Right atrium auricular region (tissue), 2 donors: ENCODE measurements around the gene PPP1R3D. TPM values are rescaled to one million over a fixed set of nuclear protein-coding genes. Genes with fewer than 3 reads are reported as not detected.

Experiments used
- DNase-seq: peaks from one replicate; pipeline ENCODE4 v3.0.0-alpha.2; 2019; ENCODE audit warnings: low spot score
- H3K27ac ChIP-seq, 2 donors: fragments of 200-600 bp; sonication (generic); 1 replicate in 1 of 2; 2 replicates in 1 of 2; pipeline ENCODE4 v1.5.1; 2016 to 2019
- H3K27me3 ChIP-seq, 2 donors: fragments of 200-600 bp; sonication (generic); one replicate each; pipeline versions ENCODE4 v1.5.1 to v1.6.0; 2017 to 2019
- H3K36me3 ChIP-seq: fragments of 200-600 bp; sonication (generic); one replicate; pipeline ENCODE4 v1.5.1; 2016
- H3K4me1 ChIP-seq, 2 donors: fragments of 200-600 bp; sonication (generic); one replicate each; pipeline versions ENCODE4 v1.5.1 to v1.6.0; 2017 to 2019
- H3K4me3 ChIP-seq, 2 donors: fragments of 200-600 bp; sonication (generic); 1 replicate in 1 of 2; 2 replicates in 1 of 2; pipeline ENCODE4 v1.5.1; 2017 to 2019; ENCODE audit warnings: mild to moderate bottlenecking in 1 of 2, moderate library complexity in 1 of 2
- H3K9me3 ChIP-seq, 2 donors: fragments of 200-600 bp; sonication (generic); one replicate each; pipeline ENCODE4 v1.5.1; 2019
- total RNA-seq, 2 donors: library from RNA; depleted of rRNA; stranded (reverse); fragments of >200 nt; gene quantifications; one replicate each; pipeline ENCODE4 v1.1.0, GENCODE V29; 2016
- TF ChIP-seq, protein P1 (sequence below), 2 donors: fragments of 200-600 bp; sonication (generic); IDR thresholded peaks; one replicate each; pipeline ENCODE4 v1.5.1; 2019; ENCODE audit warnings: antibody characterized with exemption in 2 of 2

PPP1R3D gene, protein sequence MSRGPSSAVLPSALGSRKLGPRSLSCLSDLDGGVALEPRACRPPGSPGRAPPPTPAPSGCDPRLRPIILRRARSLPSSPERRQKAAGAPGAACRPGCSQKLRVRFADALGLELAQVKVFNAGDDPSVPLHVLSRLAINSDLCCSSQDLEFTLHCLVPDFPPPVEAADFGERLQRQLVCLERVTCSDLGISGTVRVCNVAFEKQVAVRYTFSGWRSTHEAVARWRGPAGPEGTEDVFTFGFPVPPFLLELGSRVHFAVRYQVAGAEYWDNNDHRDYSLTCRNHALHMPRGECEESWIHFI
- 1 to 10 TPM; 6.9 to 7.9 TPM for total RNA-seq

DNA sequence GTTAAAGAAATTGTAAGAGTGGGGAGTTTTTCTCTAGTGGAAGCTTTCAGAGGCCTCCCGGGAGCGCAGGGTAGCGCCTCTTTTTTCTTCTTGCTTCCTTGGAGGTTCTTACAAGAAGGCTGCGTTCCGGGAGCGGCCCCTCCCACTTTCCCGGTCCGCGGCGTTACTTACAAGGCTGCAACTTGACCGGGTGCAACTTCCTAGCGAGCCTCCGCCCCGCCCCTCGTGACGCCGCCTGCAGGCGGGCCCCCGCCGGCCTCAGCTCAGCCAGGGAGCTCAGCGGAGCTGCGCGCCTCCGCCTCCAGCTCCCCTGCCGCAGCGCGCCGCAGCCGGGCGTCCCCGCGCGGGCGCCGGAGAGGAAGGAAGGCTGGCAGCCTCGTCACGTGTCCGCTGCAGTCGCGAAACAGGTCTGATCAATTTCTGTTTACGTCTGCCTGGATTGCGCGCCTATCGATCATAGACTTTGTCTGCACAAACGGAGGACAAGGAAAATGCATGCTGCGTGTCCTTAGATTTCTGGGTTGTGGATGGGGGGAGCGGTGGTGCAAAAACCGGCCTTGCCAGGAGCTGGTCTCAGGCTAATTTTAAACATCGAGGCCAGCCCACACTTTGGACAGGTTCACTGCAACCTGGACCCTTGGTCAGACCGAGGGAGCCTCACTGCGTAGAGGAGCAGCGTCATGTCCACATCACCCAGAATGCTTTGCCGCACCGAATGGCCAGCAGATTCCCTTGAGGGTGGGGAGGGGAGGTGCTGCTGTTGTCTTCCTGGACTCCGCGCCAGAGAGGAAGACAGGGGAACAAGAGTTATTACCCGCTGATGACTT is at the start of gene PPP1R3D, which contains the start of gene FAM217B:
Gene PPP1R3D, minus strand, starts transcription at position 177 of the 827 bp plus-strand sequence. CDS start 374 bp downstream, outside the sequence.
Gene FAM217B, plus strand, starts transcription at position 261 of the 827 bp plus-strand sequence. CDS start 3,555 bp downstream, outside the sequence.
- H3K9me3 ChIP-seq = no peaks in the 10 kb centered on the region
- H3K27ac ChIP-seq = peak within 1 kb of the TSS; percentile 95 to 96
- DNase-seq = peak; percentile 99
- H3K4me1 ChIP-seq = peaks cover 0 to 63% of the 10 kb centered on the region in 2 donors
- peak within 1 kb of the TSS; percentile 54 to 74 for H3K4me3 ChIP-seq
- peaks cover 27% of the 10 kb centered on the region for H3K36me3 ChIP-seq
- H3K27me3 ChIP-seq = no peaks in the 10 kb centered on the region
- TF ChIP-seq, protein P1, sequence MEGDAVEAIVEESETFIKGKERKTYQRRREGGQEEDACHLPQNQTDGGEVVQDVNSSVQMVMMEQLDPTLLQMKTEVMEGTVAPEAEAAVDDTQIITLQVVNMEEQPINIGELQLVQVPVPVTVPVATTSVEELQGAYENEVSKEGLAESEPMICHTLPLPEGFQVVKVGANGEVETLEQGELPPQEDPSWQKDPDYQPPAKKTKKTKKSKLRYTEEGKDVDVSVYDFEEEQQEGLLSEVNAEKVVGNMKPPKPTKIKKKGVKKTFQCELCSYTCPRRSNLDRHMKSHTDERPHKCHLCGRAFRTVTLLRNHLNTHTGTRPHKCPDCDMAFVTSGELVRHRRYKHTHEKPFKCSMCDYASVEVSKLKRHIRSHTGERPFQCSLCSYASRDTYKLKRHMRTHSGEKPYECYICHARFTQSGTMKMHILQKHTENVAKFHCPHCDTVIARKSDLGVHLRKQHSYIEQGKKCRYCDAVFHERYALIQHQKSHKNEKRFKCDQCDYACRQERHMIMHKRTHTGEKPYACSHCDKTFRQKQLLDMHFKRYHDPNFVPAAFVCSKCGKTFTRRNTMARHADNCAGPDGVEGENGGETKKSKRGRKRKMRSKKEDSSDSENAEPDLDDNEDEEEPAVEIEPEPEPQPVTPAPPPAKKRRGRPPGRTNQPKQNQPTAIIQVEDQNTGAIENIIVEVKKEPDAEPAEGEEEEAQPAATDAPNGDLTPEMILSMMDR (IDR thresholded peaks at IDR 0.05) = peak in 1 of 2 donors; percentile 42

DNA sequence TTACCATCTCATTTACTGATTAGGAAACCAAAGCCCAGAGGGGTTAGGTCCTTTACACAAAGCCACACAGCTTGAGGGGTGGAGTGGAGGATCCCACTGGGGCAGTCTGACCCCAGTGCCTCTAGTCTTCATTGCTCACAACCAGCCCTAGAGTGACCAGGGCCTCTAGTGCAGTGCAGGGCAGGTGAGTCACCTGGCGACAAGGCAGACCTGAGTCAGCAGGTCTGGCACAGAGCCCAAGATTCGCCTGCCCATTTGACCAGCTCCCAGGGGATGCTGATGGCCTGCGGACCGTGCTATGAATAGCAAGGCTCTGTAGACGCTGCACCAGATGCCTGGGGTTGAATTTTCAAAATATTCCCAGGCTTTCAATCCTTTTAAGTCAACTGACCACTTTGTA is 48.0 kb upstream of the PPP1R3D start:
- Histone ChIP-seq H3K4me3 (no peak overlapping the region), H3K4me1 (no peaks in the 10 kb centered on the region), H3K27ac (no peak overlapping the region), H3K27me3 (no peaks in the 10 kb centered on the region), H3K9me3 (no peaks in the 10 kb centered on the region), H3K36me3 (no peaks in the 10 kb centered on the region)
- TF ChIP-seq, protein P1 (IDR thresholded peaks at IDR 0.05) = no peak
- DNase-seq = no peak

DNA sequence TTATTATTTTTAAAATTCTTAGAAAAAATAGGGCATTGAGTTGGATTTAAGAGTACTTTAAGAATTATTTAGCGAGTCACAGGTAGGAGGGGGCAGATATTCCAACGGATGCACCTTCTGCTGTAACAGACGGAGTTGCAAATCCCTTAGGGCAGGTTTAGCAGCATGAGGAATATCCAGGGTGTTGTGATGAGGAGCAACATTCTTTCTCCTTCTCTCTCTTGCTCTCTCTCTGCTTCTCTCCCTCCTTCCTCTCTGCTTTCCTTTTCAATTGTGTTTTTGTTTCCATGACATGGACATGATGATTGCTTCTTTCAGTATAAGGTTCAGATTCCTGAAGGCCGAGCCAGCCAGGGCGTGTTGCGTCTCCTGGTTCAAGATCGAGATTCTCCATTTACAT is 47.0 kb upstream of the PPP1R3D start:
- H3K27ac ChIP-seq = no peak overlapping the region
- DNase-seq = no peak
- no peaks in the 10 kb centered on the region for H3K27me3 ChIP-seq
- TF ChIP-seq, protein P1 (IDR thresholded peaks at IDR 0.05) = no peak
- H3K36me3 ChIP-seq = no peaks in the 10 kb centered on the region
- H3K9me3 ChIP-seq = no peaks in the 10 kb centered on the region
- no peaks in the 10 kb centered on the region for H3K4me1 ChIP-seq
- H3K4me3 ChIP-seq = no peak overlapping the region

DNA sequence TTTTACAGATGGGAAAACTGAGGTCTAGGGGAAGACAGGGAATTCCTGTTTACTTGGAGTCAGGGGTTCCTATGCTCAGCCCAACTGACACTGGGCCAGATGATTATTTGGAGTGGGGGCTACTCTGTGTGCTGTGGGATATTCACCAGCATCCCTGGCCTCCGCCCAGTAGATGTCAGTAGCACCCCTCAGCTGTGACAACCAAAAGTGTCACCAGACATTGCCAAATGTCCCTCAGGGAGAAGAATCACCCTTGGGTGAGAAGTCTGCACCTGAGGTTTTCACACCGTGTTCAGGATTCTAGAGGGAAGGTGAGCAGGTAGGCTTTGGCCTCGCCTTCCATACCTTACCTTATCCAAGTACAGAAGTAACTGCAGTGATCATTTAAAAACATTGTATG is 45.8 kb upstream of the PPP1R3D start:
- no peak overlapping the region for H3K27ac ChIP-seq
- no peaks in the 10 kb centered on the region for H3K4me1 ChIP-seq
- no peak for DNase-seq
- TF ChIP-seq, protein P1 (IDR thresholded peaks at IDR 0.05) = no peak
- no peaks in the 10 kb centered on the region for H3K9me3 ChIP-seq
- H3K36me3 ChIP-seq = no peaks in the 10 kb centered on the region
- H3K4me3 ChIP-seq = no peak overlapping the region
- no peaks in the 10 kb centered on the region for H3K27me3 ChIP-seq

DNA sequence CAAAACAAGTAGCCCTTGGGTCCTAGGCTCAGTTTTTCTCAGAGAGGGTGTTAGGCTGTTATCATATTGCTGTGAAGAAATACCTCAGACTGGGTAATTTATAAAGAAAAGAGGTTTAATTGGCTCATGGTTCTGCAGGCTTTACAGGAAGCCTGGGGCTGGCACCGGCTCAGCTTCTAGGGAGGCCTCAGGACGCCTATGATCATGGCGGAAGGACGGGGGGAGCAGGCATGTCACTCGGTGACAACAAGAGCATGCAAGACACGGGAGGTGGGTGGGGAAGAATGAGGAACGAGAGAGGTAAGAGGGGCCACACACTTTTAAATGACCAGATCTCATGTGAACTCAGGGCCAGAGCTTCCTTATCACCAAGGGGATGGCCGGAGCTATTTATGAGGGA is 45.1 kb upstream of the PPP1R3D start:
- no peak overlapping the region for H3K27ac ChIP-seq
- H3K4me1 ChIP-seq = no peaks in the 10 kb centered on the region
- H3K27me3 ChIP-seq = no peaks in the 10 kb centered on the region
- no peaks in the 10 kb centered on the region for H3K9me3 ChIP-seq
- no peaks in the 10 kb centered on the region for H3K36me3 ChIP-seq
- no peak overlapping the region for H3K4me3 ChIP-seq
- no peak for DNase-seq
- TF ChIP-seq, protein P1 (IDR thresholded peaks at IDR 0.05) = no peak
